Medulla oblongata (tissue), 1 donor: ENCODE data around the gene TMEM156.

Experiments used
- DNase-seq: peaks from one replicate; pipeline ENCODE4 v3.0.0-alpha.2; 2015; ENCODE audit errors: extremely low spot score

TMEM156 gene

DNA sequence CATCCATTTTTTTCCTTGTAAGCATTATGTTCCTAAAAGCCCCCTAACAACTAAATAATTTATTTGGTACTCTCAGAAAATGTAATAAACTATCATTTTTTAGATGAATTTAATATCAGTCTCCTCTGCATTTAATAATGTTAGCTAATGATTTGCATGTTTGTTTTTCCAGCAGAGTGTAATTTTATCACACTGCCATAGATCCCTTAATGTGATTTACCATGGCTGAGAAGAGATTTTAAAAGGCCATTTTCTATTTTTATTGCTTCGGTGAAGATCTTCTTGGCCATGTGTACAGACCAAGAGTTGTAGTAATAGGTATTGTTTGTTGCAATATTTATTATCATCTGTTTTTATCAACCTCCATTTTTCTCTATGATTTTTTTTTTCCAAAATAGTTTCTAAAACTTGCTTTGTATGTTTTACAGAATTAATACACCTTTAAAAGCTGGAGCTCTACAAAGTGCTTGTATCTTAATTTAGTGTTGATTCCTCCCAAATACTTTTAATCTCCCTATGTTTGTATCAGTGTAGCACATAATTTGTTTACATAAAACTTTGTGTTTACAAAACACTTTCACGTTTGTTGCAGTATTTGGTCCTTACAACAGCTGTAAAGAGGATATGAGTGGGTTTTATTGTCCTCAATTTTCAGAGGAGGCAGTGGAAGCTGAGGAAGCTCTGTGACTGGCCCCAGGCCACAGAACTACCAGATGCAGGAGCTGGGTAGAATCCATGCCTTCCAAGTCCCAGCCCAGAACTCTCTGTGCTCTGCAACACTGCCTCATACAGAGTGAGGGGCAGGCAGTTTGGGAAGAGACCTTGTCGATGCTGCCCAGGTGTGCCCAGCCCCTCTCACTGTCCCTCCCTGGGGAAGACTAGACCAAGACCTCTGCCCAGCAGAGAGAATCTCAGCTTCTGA, 106.5 kb downstream of the TMEM156 start:
- DNase-seq = peak; percentile 55

DNA sequence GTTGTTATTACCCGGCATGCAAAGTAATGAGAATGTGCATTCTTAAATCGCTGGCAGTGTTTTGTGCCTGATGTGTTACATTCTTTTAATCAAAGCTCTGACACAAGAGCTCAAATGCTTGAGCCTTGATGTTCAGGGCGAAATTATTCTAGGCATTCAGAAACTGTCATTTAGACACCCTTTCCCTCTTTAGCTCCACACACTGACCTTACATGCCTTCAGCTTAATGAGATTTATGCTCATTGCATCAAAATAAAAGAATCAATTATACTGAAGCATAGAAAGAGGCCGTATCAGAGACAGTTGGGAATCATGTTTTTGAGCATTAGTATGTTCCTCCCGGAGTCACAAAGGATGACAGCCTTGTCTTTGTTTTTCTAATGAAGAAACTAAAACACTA, 107.9 kb downstream of the TMEM156 start:
- no peak for DNase-seq

DNA sequence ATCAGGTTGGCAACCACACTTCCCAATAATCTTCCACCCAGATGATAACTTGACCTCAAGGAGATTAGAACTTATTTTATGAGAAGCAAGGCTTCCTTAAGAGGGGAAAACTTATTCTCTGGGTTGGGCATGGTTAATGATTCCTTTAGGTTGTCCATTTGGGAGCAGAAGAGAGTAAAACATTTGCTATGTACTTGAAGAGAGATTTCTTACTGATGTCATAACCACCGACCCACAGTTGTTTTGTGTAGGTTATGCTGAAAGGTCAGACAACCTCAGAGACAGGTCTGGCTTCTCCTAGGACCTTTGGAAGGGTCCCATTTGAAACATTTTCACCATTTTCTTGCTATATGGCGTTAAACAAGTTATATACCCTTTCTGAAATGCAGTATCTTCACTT, 108.5 kb downstream of the TMEM156 start:
- no peak for DNase-seq

DNA sequence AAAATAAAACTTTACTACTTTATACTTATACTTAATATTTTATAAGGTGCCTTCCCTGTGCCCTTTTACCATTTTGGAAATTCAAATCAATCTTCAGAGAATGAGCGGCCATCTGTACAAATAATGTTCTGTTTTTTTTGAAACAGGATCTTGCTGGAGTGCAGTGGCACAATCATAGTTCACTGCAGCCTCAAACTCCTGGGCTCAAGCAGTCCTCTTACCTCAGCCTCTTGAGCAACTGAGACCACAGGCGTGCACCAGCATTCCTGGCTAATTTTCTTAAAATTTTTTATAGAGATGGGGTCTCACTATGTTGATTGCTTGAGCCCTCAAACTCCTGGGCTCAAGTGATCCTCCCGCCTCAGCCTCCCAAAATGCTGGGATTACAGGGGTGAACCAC, 111.1 kb downstream of the TMEM156 start:
- DNase-seq = no peak

DNA sequence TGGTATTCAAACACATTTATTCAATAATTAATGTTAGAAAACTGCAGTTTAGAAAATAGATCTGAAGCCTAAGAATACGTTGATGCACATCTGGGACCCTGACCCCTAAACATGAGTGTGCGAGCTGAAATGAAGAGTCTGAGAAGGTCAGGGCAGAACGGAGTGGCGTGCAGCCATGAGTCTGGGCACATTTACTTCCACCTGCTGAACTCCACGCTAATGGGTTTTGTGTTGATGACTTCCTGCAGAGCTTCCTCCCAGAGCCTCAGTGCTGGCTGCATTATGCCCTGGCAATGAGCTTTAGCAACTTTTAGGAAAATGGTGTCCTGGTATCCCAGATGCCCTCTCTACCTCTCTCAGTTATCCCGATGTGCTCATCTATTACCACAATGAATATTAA, 111.5 kb downstream of the TMEM156 start:
- no peak for DNase-seq

DNA sequence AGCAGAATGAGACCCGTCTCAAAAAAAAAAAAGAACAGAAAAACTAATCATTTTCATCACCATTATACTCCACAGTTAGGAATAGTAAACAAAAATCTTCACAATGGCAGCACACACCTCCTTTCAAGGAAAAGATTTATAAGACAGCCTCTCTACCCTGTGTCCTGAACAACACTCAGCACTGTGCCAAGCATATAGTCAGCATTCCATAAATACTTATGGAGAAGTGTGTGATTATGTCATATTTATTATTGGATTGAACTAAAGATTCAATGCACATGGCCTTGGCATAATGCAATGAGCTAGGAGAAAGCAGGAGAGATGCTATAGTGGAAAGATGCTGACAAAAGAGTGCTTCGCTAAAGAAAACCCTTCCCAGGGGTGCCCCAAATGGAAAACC, 112.0 kb downstream of the TMEM156 start:
- DNase-seq = no peak

DNA sequence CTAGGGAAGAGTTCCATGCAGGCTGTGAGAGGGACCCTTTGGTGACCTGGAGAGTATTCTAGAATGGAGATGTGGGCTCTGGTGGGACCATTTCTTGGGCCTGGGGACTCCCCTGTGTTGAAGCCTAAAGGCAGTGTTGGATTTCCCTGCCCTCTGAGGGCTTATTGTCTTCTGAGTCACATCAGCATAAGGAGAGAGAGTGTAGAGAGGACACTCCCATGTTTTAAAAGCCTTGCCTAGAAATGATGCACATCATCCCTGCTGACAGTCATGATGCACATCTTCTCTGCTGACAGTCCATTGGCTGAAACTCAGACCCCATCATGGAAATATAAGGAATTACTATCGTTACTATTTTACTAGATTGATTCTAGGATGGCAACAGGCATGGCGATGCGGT, 112.7 kb downstream of the TMEM156 start:
- DNase-seq = no peak

DNA sequence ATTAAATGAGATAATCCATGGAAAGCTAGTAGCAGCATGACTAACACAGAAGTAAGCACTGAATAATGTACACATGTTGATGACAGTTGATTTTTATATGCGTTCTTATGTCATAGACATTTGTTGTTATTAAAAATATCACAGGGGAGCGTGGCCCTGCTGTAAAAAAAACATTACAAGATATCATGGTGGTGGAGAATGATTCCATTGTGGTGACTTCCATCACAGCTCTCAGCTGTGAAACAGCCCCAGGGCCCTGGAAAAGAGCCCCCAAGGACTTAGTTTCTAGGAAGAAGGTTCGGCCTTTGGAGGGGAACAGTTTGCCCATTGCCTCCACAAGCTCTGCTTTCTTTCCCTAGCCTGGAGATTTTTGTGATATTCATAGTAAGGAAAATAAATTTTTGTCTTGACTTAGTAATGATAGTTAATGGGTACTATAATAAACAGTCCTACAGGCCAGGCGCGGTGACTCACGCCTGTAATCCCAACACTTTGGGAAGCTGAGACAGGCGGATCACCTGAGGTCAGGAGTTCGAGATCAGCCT, 114.7 kb downstream of the TMEM156 start:
- no peak for DNase-seq
